Activated naive CD4-positive, alpha-beta T cell treated with Interleukin-2 at 50 U/mL for 16 hours (primary cell): ENCODE measurements around the gene CPE.

Source experiments
- DNase-seq: peaks from one replicate; pipeline ENCODE4 v3.0.0-alpha.2; 2020

CPE gene

DNA sequence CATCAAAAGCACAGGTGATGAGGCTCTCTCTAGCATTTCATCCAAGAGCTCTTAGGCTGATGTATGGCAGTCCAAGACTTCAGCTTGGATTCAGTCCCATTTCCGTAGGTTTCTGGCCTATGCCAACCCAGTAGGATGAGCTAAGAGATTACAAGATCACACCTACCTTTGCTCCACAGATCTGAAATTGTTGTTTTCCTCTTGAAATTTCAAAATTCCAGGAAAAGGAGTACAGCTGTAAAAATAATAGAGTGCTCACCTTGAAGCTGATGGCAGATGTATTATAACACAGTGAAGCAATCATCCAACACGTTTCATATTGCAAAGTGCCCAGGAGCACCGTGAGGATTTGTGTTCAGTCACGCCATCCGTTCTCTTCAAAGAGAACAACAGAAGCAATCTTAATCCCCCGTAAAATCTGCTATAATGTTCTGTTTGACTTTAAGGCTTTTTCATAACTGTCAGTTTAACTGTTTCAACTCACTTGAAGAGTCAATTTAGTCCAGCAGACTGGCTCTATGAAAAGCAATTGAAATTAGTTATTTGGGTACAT, 137.5 kb downstream of the CPE start:
- no peak for DNase-seq

DNA sequence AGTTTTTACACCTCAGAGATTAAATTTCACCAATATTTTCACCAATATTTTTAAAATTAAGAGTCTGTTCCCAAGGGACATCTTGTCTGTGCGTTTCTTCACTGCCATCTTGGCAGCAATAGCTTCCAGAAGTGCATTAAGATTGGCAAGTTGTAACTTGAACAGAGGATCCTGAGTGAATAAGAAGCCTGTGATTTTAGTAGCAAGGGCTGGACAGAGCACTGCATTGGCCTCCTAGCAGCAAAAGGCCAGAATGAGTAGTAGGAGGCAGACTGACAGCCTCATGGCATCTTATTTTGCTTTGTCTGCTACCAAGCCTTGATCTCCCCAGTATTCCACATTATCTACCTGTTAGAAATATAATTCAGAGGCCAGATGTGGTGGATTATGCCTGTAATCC, 138.4 kb downstream of the CPE start:
- DNase-seq: no peak

DNA sequence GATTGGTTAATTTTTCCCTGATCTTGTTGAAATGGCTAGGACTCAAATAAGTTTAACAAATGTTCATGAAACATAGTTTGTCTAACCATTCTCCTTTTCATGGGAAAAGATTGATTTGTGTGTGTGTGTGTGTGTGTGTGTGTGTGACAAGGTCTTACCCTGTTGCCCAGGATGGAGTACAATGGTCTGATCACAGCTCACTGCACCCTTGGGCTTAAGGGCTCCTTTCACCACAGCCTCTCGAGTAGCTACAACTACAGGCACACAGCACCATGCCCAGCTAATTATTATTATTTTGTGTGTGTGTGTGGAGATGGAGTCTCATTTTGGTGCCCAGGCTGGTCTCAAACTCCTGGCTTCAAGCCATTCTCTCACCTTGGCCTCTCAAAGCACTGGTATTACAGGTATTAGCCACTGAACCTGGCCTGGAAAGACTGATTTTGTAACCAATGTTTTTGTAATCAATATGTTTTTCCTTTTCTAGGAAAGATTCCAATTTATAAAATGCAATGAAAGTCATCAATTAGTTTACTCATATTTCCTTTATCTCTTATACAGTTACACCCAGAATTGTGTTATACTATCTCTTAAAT, 139.3 kb downstream of the CPE start:
- no peak for DNase-seq

DNA sequence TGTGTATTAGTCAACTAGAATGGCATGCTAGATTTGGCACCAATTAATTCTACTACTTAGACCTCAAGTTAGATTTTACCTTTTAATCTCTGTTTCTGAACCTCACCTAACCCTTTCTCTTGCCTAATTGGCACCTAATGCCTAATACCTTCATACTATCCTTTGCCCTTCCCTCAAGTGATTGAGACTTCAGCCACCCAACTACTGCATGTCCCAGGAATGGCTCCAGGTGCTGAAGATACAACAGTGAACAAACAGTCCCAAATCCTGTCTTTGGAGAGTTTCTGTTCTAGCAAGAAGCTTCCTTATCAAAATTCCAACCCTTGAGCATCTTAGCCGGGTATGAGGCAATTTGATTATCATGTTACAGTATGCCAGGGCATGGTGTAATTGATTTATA, 139.9 kb downstream of the CPE start:
- no peak for DNase-seq

DNA sequence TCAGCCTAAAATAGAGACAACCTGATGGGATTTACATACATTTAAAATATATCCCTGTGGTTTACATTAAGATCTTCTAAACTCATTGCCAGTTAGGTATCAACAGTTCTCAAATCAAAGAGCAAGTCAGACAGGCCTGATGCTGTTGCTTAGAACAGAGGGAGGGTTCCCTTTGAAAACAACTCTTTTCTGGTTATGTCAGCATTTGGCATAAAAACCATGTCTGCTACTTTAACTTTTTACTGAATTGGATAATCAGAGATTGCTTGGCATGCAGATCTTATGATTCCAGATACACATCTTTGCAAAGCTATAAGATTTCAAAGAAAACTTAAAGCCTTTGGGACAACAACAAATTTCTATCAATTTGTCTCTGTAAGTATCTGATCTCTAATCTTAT, 140.8 kb downstream of the CPE start:
- DNase-seq: no peak

DNA sequence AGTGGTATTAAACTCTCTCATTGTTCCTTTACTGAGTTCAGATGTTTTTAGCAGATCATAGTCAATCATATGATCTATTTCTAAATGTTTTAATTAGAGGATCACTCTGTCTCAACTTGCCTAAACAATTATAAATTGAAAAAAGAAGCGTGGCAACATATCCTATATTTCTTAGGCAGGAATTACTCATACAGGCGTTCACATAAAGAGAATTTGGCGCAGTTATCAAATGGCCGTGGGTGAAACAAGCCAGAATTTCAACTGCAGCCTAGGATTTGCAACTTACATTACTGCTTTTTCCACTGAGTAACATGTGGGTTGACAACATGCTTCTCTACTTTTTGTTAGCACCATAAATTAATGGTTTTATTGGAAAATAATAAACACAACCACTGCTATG, 141.3 kb downstream of the CPE start:
- no peak for DNase-seq

DNA sequence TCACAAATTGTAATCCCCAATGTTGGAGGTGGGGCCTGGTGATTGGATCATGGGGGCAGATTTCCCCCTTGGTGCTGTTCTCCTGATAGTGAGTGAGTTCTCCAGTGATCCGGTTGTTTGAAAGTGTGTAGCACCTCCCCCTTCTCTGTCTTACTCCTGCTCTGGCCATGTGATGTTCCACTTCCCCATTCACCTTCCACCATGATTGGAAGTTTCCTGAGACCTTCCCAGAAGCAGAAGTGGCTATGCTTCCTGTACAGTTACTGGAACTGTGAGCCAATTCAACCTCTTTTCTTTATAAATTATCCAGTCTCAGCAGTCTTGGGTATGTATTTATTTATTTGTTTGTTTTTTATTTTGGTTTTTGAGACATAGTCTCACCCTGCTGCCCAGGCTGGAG, 143.2 kb downstream of the CPE start:
- DNase-seq: no peak

DNA sequence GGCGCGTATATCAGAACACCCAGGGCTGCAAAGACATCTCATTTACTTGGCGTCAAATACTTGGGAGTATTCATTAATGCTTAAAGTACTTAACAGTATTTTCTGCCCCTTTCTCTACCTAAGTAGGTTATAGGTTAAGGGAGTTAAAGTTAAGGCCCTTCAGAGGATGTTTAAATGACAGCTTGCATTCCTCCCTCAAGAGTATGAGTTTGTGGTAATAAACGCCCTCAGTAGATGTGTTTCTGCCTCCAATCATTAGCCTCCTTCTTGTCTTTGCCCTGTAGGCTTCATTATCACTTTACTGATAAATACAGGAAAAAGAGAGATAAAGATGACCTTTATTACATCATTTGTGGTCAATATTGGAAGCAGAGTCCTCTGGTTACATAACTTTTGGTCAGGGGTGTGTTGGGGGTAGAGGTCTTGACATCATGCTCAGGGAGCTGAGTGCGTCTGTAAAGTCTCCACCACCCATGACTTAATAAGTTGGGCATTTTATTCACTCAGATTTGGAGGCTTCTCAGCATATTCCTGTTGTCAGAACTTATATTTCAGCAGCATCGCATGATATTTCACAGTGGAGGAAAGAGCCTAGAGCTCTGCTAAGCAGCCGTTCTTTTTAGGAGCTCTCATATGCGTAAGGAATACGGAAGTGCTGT, 145.9 kb downstream of the CPE start:
- no peak for DNase-seq

DNA sequence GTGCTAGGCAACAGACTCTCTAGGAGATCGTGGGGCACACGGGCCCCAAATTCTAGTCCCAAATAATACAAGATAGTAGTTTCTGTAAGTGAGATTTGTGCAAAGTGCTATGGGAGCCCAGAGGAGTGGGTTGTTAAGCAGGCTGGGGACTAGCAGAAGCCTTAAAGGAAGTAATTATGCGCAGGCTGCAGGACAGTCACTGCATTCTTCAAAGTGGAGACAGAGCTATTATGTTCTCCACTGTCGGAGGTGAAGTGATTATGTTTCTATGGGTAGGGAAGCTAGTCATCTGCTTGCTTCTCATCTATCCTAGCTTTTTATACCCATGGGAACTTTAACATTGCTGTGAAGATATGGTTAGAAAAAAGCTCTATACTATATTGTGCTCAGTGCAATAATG, 154.2 kb downstream of the CPE start:
- no peak for DNase-seq

DNA sequence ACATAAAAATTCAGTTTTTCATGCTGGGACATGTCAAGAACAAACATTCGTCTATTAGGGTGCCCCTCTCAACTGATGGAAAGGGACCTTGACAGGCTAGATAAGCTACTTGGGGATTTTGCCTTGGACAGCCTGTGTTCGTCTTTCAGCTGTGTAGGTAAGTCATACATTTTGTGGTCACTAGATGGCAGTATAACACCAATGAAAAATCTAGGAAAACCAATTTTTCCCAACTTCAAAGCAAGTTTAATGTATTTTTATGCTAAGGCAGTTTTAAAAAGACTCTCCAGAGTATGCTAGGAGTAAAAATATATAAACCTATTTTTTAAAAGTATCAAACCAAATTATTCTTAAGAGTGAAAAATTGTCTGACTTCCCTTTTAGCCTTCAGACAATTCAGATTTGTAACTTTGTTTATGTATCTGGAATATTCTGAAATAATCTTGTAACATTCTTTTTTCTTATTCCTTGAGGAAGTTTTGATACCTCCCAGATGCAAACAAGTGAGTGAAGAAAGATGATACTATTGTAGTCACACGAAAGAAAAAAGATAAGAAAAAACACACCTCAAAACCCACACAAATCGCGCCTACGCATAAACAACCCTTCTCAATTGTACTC, 158.3 kb downstream of the CPE start:
- DNase-seq: no peak

DNA sequence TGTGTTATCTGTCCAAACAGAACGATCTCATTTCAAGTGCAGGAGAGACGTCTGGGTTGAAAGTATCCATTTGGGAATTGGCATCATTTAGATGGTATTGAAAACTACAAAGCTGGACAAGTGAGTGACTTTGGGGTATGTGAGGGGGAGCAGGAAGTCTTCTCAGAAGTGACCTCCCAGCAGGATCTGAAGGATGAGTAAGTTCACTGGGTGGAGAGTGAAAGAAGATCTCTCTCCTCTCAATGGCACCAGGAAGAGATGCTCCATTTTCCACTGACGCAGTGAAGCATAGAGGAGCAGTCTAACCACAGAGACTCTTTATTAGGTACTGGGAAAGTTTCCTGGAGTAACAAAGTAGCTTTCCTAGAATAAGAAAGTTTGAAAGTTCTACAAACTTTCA, 161.0 kb downstream of the CPE start:
- DNase-seq: no peak

DNA sequence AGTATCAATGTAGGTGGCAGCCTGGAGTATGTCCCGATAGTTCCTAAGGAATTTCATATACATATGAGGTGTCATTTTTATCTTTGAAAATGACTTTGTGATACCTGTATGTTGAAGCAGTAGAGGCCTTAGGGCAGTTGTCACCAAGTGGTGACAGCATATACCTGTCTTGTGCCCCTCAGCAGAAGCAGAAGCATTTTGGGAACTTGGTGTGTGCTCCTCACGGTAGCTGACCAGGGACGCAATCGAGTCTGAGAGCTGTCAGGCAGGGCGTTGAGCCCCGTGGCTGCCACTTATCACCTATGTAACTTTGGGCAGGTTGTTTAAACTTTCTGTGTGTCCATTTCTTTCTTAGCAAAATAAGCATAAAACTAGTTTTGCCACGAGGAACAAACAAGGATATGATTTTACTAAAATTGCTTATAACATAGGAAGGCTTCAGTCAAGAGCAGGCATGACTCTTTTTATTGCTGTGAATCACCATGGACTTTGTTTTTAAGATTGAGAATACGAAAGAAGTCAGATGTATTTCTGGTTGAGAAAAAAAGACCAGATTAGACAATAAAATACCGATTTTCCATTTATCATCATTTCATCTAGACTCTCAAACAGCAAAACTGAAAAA, 161.5 kb downstream of the CPE start:
- DNase-seq: no peak

DNA sequence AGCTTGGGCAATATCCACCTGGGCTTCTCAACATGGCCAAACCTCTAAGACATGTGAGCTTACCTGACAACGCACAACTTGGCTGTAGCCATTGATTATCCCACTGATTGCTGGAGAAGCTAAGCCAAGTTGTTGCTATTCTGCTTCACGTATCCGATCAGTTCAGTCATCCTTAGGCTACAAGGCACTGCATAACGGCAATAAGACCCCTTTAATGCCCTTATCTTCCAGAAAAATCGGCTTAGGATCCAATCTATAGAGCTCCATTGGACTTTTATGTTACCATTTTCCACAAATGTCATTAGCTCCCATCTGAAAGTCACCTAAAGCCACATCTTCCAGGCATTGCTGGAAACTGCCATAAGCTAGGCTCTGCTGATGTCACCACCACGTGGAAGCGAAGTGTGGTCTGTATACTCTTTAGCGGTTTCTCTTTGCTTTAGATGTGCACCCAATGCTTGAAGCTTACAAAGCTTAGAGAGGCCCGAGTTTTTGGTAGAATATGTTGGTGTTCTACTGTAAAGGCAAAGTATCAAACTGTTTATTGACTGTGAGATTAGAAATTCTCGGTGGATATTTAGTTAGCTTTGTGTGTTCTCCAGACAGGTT, 163.1 kb downstream of the CPE start:
- DNase-seq: no peak

DNA sequence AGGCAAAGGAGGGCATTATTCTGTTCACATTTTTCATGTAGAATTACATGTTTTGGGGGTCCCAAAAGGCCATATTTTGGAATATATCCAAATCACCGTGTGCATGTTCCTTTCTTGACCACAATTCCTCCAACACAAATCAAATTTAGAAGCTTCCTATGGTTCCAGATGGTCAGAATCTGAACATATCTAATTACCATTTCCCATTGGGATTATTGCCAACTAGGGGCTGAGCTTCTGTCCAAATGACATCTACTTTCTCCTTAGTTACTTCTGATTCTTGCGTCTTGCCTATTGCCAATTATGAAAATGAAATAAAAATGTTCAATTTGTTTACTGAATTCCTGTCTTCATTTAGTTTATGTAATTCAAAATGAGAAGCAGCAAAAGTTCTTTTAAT, 163.7 kb downstream of the CPE start:
- no peak for DNase-seq
